Rectal smooth muscle tissue (tissue), 1 donor: ENCODE data around the gene GSG1L.

Experiments used
- H3K27ac ChIP-seq: one replicate; pipeline ENCODE4 v1.7.0; 2013; ENCODE audit warnings: low read depth, low read length, inconsistent platforms
- H3K27me3 ChIP-seq: one replicate; pipeline ENCODE4 v1.7.0; 2013; ENCODE audit warnings: low read length; ENCODE audit not compliant: control insufficient read depth, insufficient read depth
- H3K36me3 ChIP-seq: one replicate; pipeline ENCODE4 v1.7.0; 2013; ENCODE audit warnings: low read length; ENCODE audit not compliant: control insufficient read depth, insufficient read depth
- H3K4me1 ChIP-seq: one replicate; pipeline ENCODE4 v1.7.0; 2013; ENCODE audit warnings: low read length; ENCODE audit not compliant: control insufficient read depth, insufficient read depth
- H3K4me3 ChIP-seq: one replicate; pipeline ENCODE4 v1.7.0; 2013; ENCODE audit warnings: low read length
- H3K9ac ChIP-seq: one replicate; pipeline ENCODE4 v1.7.0; 2013; ENCODE audit warnings: low read length

Gene GSG1L

GRCh38 chr16:27767971-27768591 is 295.4 kb downstream of the GSG1L start:
- Histone ChIP-seq H3K36me3 (peaks cover 20% of the 10 kb centered on the region), H3K9ac (no peak overlapping the region), H3K27ac (no peak overlapping the region), H3K4me1 (no peaks in the 10 kb centered on the region), H3K27me3 (no peaks in the 10 kb centered on the region), H3K4me3 (no peak overlapping the region)

GRCh38 chr16:27767081-27767480 is 296.4 kb downstream of the GSG1L start:
- Histone ChIP-seq H3K36me3 (peaks cover 18% of the 10 kb centered on the region), H3K27ac (no peak overlapping the region)

GRCh38 chr16:27766236-27766925 is 297.1 kb downstream of the GSG1L start:
- H3K27me3 ChIP-seq: no peaks in the 10 kb centered on the region
- H3K36me3 ChIP-seq: peaks cover 21% of the 10 kb centered on the region
- H3K4me3 ChIP-seq: no peak overlapping the region
- H3K27ac ChIP-seq: no peak overlapping the region
- H3K9ac ChIP-seq: no peak overlapping the region
- no peaks in the 10 kb centered on the region for H3K4me1 ChIP-seq

More at GRCh38 chr16:27767081-27767480, 296.4 kb downstream of the GSG1L start:
- no peak overlapping the region for H3K4me3 ChIP-seq
- no peak overlapping the region for H3K9ac ChIP-seq
- no peaks in the 10 kb centered on the region for H3K4me1 ChIP-seq
- no peaks in the 10 kb centered on the region for H3K27me3 ChIP-seq

- Histone ChIP-seq H3K9ac (no peak overlapping the region), H3K27ac (no peak overlapping the region), H3K27me3 (no peaks in the 10 kb centered on the region), H3K4me3 (no peak overlapping the region), H3K4me1 (no peaks in the 10 kb centered on the region), H3K36me3 (peaks cover 13% of the 10 kb centered on the region)
These were observed 298.4 kb downstream of the GSG1L start for GRCh38 chr16:27764869-27765675.

GRCh38 chr16:27764427-27764826 is 299.1 kb downstream of the GSG1L start:
- Histone ChIP-seq H3K4me1 (no peaks in the 10 kb centered on the region), H3K27me3 (no peaks in the 10 kb centered on the region), H3K27ac (no peak overlapping the region), H3K36me3 (peaks cover 12% of the 10 kb centered on the region), H3K9ac (no peak overlapping the region), H3K4me3 (no peak overlapping the region)

GRCh38 chr16:27762441-27762840 is 301.1 kb downstream of the GSG1L start:
- Histone ChIP-seq H3K4me1 (no peaks in the 10 kb centered on the region), H3K27me3 (no peaks in the 10 kb centered on the region), H3K9ac (no peak overlapping the region), H3K27ac (no peak overlapping the region), H3K4me3 (no peak overlapping the region), H3K36me3 (peaks cover 14% of the 10 kb centered on the region)

- no peak overlapping the region for H3K9ac ChIP-seq
- H3K27ac ChIP-seq: no peak overlapping the region
- H3K4me1 ChIP-seq: no peaks in the 10 kb centered on the region
- H3K36me3 ChIP-seq: peaks cover 14% of the 10 kb centered on the region
- H3K27me3 ChIP-seq: no peaks in the 10 kb centered on the region
- no peak overlapping the region for H3K4me3 ChIP-seq
These were observed 301.7 kb downstream of the GSG1L start for GRCh38 chr16:27761816-27762215.

GRCh38 chr16:27760789-27761176 is 302.7 kb downstream of the GSG1L start:
- Histone ChIP-seq H3K4me3 (no peak overlapping the region), H3K27me3 (no peaks in the 10 kb centered on the region), H3K4me1 (no peaks in the 10 kb centered on the region), H3K36me3 (peaks cover 14% of the 10 kb centered on the region), H3K9ac (no peak overlapping the region), H3K27ac (no peak overlapping the region)

- no peak overlapping the region for H3K27ac ChIP-seq
- peaks cover 14% of the 10 kb centered on the region for H3K36me3 ChIP-seq
- no peak overlapping the region for H3K9ac ChIP-seq
- H3K27me3 ChIP-seq: no peaks in the 10 kb centered on the region
- no peaks in the 10 kb centered on the region for H3K4me1 ChIP-seq
- no peak overlapping the region for H3K4me3 ChIP-seq
These were observed 303.3 kb downstream of the GSG1L start for GRCh38 chr16:27759967-27760788.

GRCh38 chr16:27759301-27759871 is 304.1 kb downstream of the GSG1L start:
- Histone ChIP-seq H3K27ac (no peak overlapping the region), H3K4me1 (no peaks in the 10 kb centered on the region)

GRCh38 chr16:27758544-27758943 is 305.0 kb downstream of the GSG1L start:
- H3K27ac ChIP-seq: no peak overlapping the region
- H3K9ac ChIP-seq: no peak overlapping the region
- H3K27me3 ChIP-seq: no peaks in the 10 kb centered on the region
- H3K4me3 ChIP-seq: no peak overlapping the region
- H3K4me1 ChIP-seq: no peaks in the 10 kb centered on the region
- peaks cover 16% of the 10 kb centered on the region for H3K36me3 ChIP-seq

More at GRCh38 chr16:27759301-27759871, 304.1 kb downstream of the GSG1L start:
- no peak overlapping the region for H3K9ac ChIP-seq
- no peak overlapping the region for H3K4me3 ChIP-seq
- peaks cover 11% of the 10 kb centered on the region for H3K36me3 ChIP-seq
- H3K27me3 ChIP-seq: no peaks in the 10 kb centered on the region
